ENCODE data around the gene KCNIP1.
"Not testable (repeated sequence)": the region's sequence is repeated elsewhere in the genome, so short reads cannot be mapped to it uniquely, and the experiment has no call there.

KCNIP1 gene

GRCh38 chr5:170537451-170538095 is 33.8 kb downstream of the KCNIP1 start:
- DNase-seq (ENCODE audit: low read depth), result no peak

- no peak for DNase-seq (ENCODE audit: low read depth)
These were observed 34.3 kb downstream of the KCNIP1 start for GRCh38 chr5:170538096-170538465.

- no peak for DNase-seq (ENCODE audit: low read depth)
These were observed 35.1 kb downstream of the KCNIP1 start for GRCh38 chr5:170538696-170539586.

- DNase-seq (ENCODE audit: low read depth), result no peak
These were observed 36.5 kb downstream of the KCNIP1 start for GRCh38 chr5:170540271-170540670.

- DNase-seq (ENCODE audit: low read depth), result no peak
These were observed 37.4 kb downstream of the KCNIP1 start for GRCh38 chr5:170541146-170541769.

GRCh38 chr5:170542691-170543293 is 39.0 kb downstream of the KCNIP1 start:
- DNase-seq (ENCODE audit: low read depth), result no peak

- DNase-seq (ENCODE audit: low read depth), result no peak
These were observed 41.5 kb downstream of the KCNIP1 start for GRCh38 chr5:170545313-170545712.

- no peak for DNase-seq (ENCODE audit: low read depth)
These were observed 42.0 kb downstream of the KCNIP1 start for GRCh38 chr5:170545811-170546210.

GRCh38 chr5:170546282-170546681 is 42.5 kb downstream of the KCNIP1 start:
- no peak for DNase-seq (ENCODE audit: low read depth)

GRCh38 chr5:170550382-170550781 is 46.6 kb downstream of the KCNIP1 start:
- not testable (repeated sequence) for DNase-seq (ENCODE audit: low read depth)

- no peak for DNase-seq (ENCODE audit: low read depth)
These were observed 47.3 kb downstream of the KCNIP1 start for GRCh38 chr5:170551076-170551475.

- no peak for DNase-seq (ENCODE audit: low read depth)
These were observed 47.8 kb downstream of the KCNIP1 start for GRCh38 chr5:170551622-170552021.

- no peak for DNase-seq (ENCODE audit: low read depth)
These were observed 48.8 kb downstream of the KCNIP1 start for GRCh38 chr5:170552621-170553115.

- no peak for DNase-seq (ENCODE audit: low read depth)
These were observed 49.4 kb downstream of the KCNIP1 start for GRCh38 chr5:170553218-170553617.

- no peak for DNase-seq (ENCODE audit: low read depth)
These were observed 50.9 kb downstream of the KCNIP1 start for GRCh38 chr5:170554521-170555267.

GRCh38 chr5:170557314-170557713 is 53.5 kb downstream of the KCNIP1 start:
- DNase-seq (ENCODE audit: low read depth), result no peak

GRCh38 chr5:170559296-170559695 is 55.5 kb downstream of the KCNIP1 start:
- no peak for DNase-seq (ENCODE audit: low read depth)

- DNase-seq (ENCODE audit: low read depth), result no peak
These were observed 57.1 kb downstream of the KCNIP1 start for GRCh38 chr5:170560938-170561337.

GRCh38 chr5:170562166-170562874 is 58.5 kb downstream of the KCNIP1 start:
- no peak for DNase-seq (ENCODE audit: low read depth)

- no peak for DNase-seq (ENCODE audit: low read depth)
These were observed 59.0 kb downstream of the KCNIP1 start for GRCh38 chr5:170562875-170563228.
